Thyroid gland (tissue), 4 donors: ENCODE data around the gene RBCK1. TPM values are rescaled to one million over a fixed set of nuclear protein-coding genes. Genes with fewer than 3 reads are reported as not detected.
A peak's percentile ranks its signal among the peaks of the same experiment; 100 is the strongest.

Source experiments
- DNase-seq, 2 donors: peaks; one replicate each; pipeline ENCODE4 v3.0.0-alpha.2; 2019
- H3K27ac ChIP-seq, 3 donors: fragments of 200-600 bp; sonication (generic); 1 replicate in 2 of 3; 2 replicates in 1 of 3; pipeline ENCODE4 v1.5.1; 2016 to 2019; ENCODE audit warnings: mild to moderate bottlenecking in 1 of 3, moderate library complexity in 1 of 3
- H3K27me3 ChIP-seq: fragments of 200-600 bp; sonication (generic); one replicate; pipeline ENCODE4 v1.5.1; 2019
- H3K36me3 ChIP-seq, 2 donors: fragments of 200-600 bp; sonication (generic); one replicate each; pipeline ENCODE4 v1.5.1; 2016 to 2019
- H3K4me1 ChIP-seq, 2 donors: fragments of 200-600 bp; sonication (generic); one replicate each; pipeline ENCODE4 v1.5.1; 2017 to 2019
- H3K4me3 ChIP-seq, 3 donors: fragments of 200-600 bp; sonication (generic); replicated peaks in 1 of 3; 1 replicate in 2 of 3; 2 replicates in 1 of 3; pipeline ENCODE4 v1.5.1; 2016; ENCODE audit warnings: mild to moderate bottlenecking in 1 of 3
- H3K9me3 ChIP-seq: fragments of 200-600 bp; sonication (generic); one replicate; pipeline ENCODE4 v1.5.1; 2017
- POLR2A ChIP-seq, 2 donors: fragments of 450-650 bp; IDR thresholded peaks; one replicate each; pipeline ENCODE4 v1.6.1; 2017; ENCODE audit warnings: antibody characterized with exemption in 2 of 2, mild to moderate bottlenecking in 2 of 2, moderate library complexity in 1 of 2
- WGBS, 2 donors: methylation state at CpG; one replicate each; pipeline ENCODE4 v1.1.5; 2017; 5-methylcytosine and 5-hydroxymethylcytosine counted together
- intact Hi-C: fragments of 100-400 bp; cut with DNase I; formaldehyde crosslinking; loops from one replicate; pipeline ENCODE4 v1.15.1; 2023
- total RNA-seq, 4 donors: library from RNA; depleted of rRNA; stranded (reverse); fragments of >200 nt; gene quantifications; one replicate each; pipeline ENCODE4 v1.2.3, GENCODE V29; 2016
- TF ChIP-seq, protein P1 (sequence below), 6 experiments: fragments of 200-600 bp in 3 of 6; fragments of 450-650 bp in 3 of 6; sonication (generic) in 3 of 6; IDR thresholded peaks; one replicate each; pipeline ENCODE4 v1.5.1; 2016 to 2019; ENCODE audit warnings: antibody characterized with exemption in 6 of 6, mild to moderate bottlenecking in 2 of 6, inconsistent platforms in 1 of 6, moderate library complexity in 1 of 6

Gene RBCK1
- total RNA-seq, 4 donors from 2014 or later: 49.2 to 90.2 (median 71.0) TPM

DNA sequence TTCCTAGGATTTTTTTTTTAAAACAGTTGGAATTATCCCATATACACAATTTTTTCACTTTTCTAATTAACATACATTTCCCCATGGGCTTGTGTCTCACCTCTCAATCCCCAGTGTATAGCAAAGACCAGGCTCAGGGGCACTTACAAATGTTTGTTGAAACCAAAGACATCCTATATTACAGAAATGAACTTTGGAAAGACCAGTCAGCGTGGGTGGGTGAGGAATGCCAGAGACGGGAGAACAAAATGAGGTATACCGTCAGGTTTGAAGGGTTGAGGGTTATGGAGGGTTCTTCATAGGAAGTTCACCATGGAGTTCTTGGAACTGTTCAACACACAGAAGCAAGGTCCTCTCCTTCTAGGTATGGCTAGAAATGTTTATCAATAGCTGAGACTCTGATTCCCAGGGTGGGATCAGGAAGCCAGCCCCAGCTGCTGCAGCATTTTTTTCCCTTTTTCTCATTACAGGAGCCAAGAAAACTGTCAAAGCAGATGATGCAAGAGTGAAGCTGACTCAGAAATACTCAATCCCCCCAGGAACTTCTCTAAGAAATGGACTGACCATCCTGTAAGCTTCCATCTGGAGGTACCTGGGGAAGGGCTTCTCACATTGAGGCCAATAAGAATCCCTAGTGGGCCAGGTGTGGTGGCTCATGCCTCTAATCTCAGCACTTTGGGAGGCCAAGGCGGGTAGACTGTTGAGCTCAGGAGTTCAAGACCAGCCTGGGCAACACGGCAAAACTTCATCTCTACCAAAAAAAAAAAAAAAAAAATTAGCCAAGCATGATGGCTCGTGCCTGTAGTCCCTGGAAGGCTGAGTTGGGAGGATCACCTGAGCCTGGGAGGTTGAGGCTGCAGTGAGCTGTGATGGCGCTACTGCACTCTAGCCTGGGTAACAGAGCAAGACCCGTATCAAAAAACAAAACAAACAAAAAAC, 70.2 kb downstream of the RBCK1 start:
- H3K27me3 ChIP-seq: no peaks in the 10 kb centered on the region
- H3K4me1 ChIP-seq: no peaks in the 10 kb centered on the region
- intact Hi-C loops: loop anchor here (5.0 kb wide), 1 partner anchor 126 kb away; no protein-coding TSS in a partner anchor
- H3K27ac ChIP-seq: no peak overlapping the region
- H3K4me3 ChIP-seq: no peak overlapping the region
- no peaks in the 10 kb centered on the region for H3K9me3 ChIP-seq
- TF ChIP-seq, protein P1, sequence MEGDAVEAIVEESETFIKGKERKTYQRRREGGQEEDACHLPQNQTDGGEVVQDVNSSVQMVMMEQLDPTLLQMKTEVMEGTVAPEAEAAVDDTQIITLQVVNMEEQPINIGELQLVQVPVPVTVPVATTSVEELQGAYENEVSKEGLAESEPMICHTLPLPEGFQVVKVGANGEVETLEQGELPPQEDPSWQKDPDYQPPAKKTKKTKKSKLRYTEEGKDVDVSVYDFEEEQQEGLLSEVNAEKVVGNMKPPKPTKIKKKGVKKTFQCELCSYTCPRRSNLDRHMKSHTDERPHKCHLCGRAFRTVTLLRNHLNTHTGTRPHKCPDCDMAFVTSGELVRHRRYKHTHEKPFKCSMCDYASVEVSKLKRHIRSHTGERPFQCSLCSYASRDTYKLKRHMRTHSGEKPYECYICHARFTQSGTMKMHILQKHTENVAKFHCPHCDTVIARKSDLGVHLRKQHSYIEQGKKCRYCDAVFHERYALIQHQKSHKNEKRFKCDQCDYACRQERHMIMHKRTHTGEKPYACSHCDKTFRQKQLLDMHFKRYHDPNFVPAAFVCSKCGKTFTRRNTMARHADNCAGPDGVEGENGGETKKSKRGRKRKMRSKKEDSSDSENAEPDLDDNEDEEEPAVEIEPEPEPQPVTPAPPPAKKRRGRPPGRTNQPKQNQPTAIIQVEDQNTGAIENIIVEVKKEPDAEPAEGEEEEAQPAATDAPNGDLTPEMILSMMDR (IDR thresholded peaks at IDR 0.05): no peak
- TF ChIP-seq POLR2A (IDR thresholded peaks at IDR 0.05): no peak
- 87 to 90% methylated on average over 8 of the region's 8 CpGs for WGBS, 2 donors
- DNase-seq: no peak
- H3K36me3 ChIP-seq: peaks cover 12 to 13% of the 10 kb centered on the region in 2 donors

DNA sequence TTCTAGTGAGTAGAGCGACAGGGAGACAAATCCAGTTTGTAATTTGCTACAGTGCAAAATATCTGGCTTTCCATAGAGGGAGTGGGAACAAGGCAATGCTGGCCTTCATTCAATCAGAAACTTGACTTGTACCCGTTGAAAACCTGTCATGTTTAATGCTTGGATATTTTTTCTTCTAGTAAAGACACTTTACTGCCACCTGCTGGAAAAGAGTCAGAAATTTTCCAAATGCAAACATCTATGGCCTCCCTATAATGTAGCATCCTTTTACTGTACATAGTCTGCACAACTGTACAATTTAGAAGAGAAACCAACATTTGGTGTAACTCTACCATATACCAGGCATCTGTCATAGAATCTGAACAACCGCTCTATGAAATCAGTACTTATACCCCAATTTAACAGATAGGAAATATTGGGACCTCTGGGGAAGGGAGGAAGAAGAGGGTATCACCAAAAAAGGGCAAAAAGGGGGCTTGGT, 70.9 kb downstream of the RBCK1 start:
- Histone ChIP-seq H3K27ac (no peak overlapping the region), H3K4me1 (no peaks in the 10 kb centered on the region), H3K9me3 (no peaks in the 10 kb centered on the region), H3K4me3 (no peak overlapping the region), H3K27me3 (no peaks in the 10 kb centered on the region), H3K36me3 (peaks cover 17 to 19% of the 10 kb centered on the region in 2 donors)
- TF ChIP-seq POLR2A (IDR thresholded peaks at IDR 0.05): no peak
- TF ChIP-seq, protein P1 (IDR thresholded peaks at IDR 0.05): peak in 5 of 6 experiments; percentile 26 to 60 (median 54)
- intact Hi-C loops: loop anchor here (5.0 kb wide), 1 partner anchor 127 kb away; no protein-coding TSS in a partner anchor
- 52 to 58% methylated on average over 3 of the region's 3 CpGs for WGBS, 2 donors
- DNase-seq: no peak

DNA sequence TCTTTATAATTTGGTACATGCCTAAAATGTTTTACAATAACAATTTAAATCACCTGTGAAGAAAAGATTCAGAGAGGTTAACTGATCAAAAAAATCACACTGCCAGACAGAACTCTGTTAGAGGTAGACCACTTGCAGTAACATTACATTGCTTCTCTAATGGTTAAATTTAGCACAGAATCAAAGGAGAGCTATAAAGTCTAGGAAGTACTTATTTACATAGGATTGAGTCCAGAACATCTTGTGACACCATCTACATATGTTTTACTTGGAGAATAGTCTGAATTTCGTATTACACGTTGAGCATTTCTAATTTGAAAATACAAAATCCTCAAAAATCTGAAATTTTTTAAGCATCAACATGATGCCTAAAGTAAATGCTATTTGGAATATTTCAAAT, 71.4 kb downstream of the RBCK1 start:
- H3K4me1 ChIP-seq: peaks cover 3 to 4% of the 10 kb centered on the region in 2 donors
- intact Hi-C loops: loop anchor here (5.0 kb wide), 1 partner anchor 127 kb away; no protein-coding TSS in a partner anchor
- TF ChIP-seq POLR2A (IDR thresholded peaks at IDR 0.05): no peak
- TF ChIP-seq, protein P1 (IDR thresholded peaks at IDR 0.05): no peak

DNA sequence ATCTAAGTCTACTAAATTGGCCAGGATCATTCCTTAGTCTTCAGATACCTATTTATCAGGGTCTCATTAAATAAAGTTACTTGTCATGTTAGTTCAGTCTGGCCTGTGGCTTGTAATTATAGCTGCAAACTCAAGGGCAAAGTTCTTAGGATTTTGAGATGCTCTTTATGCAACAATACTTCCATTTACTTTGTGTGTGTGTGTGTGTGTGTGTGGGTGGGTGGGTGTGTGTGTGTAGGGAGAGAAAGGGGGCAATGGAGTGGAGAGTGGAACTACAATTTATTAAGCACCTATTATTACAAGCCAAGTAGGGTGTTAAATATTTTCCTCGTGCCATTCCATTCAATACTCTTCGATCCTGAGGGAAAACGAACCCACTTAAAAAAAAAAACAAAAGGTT, 71.9 kb downstream of the RBCK1 start:
- Histone ChIP-seq H3K27ac (peak overlapping the region in 1 of 3 donors; percentile 1), H3K36me3 (peaks cover 17 to 22% of the 10 kb centered on the region in 2 donors), H3K27me3 (no peaks in the 10 kb centered on the region), H3K4me1 (peaks cover 3 to 4% of the 10 kb centered on the region in 2 donors), H3K9me3 (no peaks in the 10 kb centered on the region), H3K4me3 (no peak overlapping the region)
- intact Hi-C loops: loop anchor here (10.0 kb wide), 1 partner anchor 65 kb away; the partner anchor contains the start of gene CSNK2A1
- WGBS, 2 donors: 32 to 54% methylated on average over 3 of the region's 3 CpGs
- TF ChIP-seq, protein P1 (IDR thresholded peaks at IDR 0.05): no peak
- TF ChIP-seq POLR2A (IDR thresholded peaks at IDR 0.05): no peak
- no peak for DNase-seq

More for the DNA sequence above, 71.4 kb downstream of the RBCK1 start:
- Histone ChIP-seq H3K36me3 (peaks cover 17 to 22% of the 10 kb centered on the region in 2 donors), H3K27ac (no peak overlapping the region), H3K9me3 (no peaks in the 10 kb centered on the region), H3K4me3 (no peak overlapping the region), H3K27me3 (no peaks in the 10 kb centered on the region)
- DNase-seq: no peak
- 86 to 87% methylated on average over 2 of the region's 2 CpGs for WGBS, 2 donors
